Tibial nerve (tissue), 4 donors: ENCODE data around the gene CAMKK1. TPM values are rescaled to one million over a fixed set of nuclear protein-coding genes. Genes with fewer than 3 reads are reported as not detected.

Experiments used
- DNase-seq, 2 donors: peaks; one replicate each; pipeline ENCODE4 v3.0.0-alpha.2; 2019; ENCODE audit warnings: low spot score in 2 of 2
- H3K27ac ChIP-seq, 4 donors: fragments of 200-600 bp; sonication (generic) in 3 of 4; one replicate each; pipeline ENCODE4 v1.5.1; 2017 to 2019; ENCODE audit warnings: mild to moderate bottlenecking in 1 of 4
- H3K27me3 ChIP-seq, 2 donors: fragments of 200-600 bp; sonication (generic) in 1 of 2; one replicate each; pipeline versions ENCODE4 v1.5.1 to v1.6.0; 2017 to 2019
- H3K36me3 ChIP-seq, 3 donors: fragments of 200-600 bp; sonication (generic); one replicate each; pipeline ENCODE4 v1.5.1; 2018 to 2019
- H3K4me1 ChIP-seq, 4 donors: fragments of 200-600 bp; sonication (generic) in 3 of 4; one replicate each; pipeline ENCODE4 v1.5.1; 2017 to 2019
- H3K4me3 ChIP-seq, 4 donors: fragments of 200-600 bp; sonication (generic) in 3 of 4; one replicate each; pipeline ENCODE4 v1.5.1; 2017 to 2019; ENCODE audit warnings: mild to moderate bottlenecking in 1 of 4, moderate library complexity in 1 of 4
- H3K9me3 ChIP-seq, 4 donors: fragments of 200-600 bp; sonication (generic) in 3 of 4; one replicate each; pipeline ENCODE4 v1.5.1; 2017 to 2019
- CTCF ChIP-seq, 5 experiments: fragments of 200-600 bp in 3 of 5; fragments of 450-650 bp in 2 of 5; sonication (generic) in 3 of 5; IDR thresholded peaks; one replicate each; pipeline ENCODE4 v1.5.1; 2016 to 2019; ENCODE audit warnings: antibody characterized with exemption in 5 of 5, mild to moderate bottlenecking in 3 of 5, moderate library complexity in 2 of 5
- EP300 ChIP-seq, 2 donors: sonication (generic); formaldehyde crosslinking; IDR thresholded peaks; one replicate each; pipeline ENCODE4 v1.6.1; 2017; ENCODE audit warnings: antibody characterized with exemption in 2 of 2, mild to moderate bottlenecking in 1 of 2
- POLR2A ChIP-seq, 2 donors: fragments of 450-650 bp; IDR thresholded peaks; one replicate each; pipeline ENCODE4 v1.6.1; 2017; ENCODE audit warnings: antibody characterized with exemption in 2 of 2, mild to moderate bottlenecking in 2 of 2, moderate library complexity in 2 of 2
- WGBS, 2 donors: methylation state at CpG; one replicate each; pipeline ENCODE4 v1.1.5; 2018; 5-methylcytosine and 5-hydroxymethylcytosine counted together
- total RNA-seq, 4 donors: library from RNA; depleted of rRNA; stranded (reverse); fragments of >200 nt; gene quantifications; one replicate each; pipeline ENCODE4 v1.1.0, GENCODE V29; 2016

The CAMKK1 gene
- 10 to 100 TPM in 1 of 4 donors, 1 to 10 TPM in 3; 4.4 to 15.3 (median 7.3) TPM for total RNA-seq

GRCh38 chr17:3893003-3893719, at the start of gene CAMKK1:
TSS of gene CAMKK1 (minus strand) at chr17:3893053. CDS start at chr17:3885687, 7,366 bp downstream.
- H3K36me3 ChIP-seq, result no peaks in the 10 kb centered on the region
- DNase-seq, result peak; percentile 61 to 70
- TF ChIP-seq CTCF (IDR thresholded peaks at IDR 0.05) (peak in 2 of 5 experiments; percentile 25 to 26), EP300 (IDR thresholded peaks at IDR 0.05) (no peak), POLR2A (IDR thresholded peaks at IDR 0.05) (no peak)
- H3K4me3 ChIP-seq, result peak within 1 kb of the TSS; percentile 63 to 75 (median 64)
- no peaks in the 10 kb centered on the region for H3K9me3 ChIP-seq
- peaks cover 0 to 67% (median 33%) of the 10 kb centered on the region in 4 donors for H3K4me1 ChIP-seq
- 11 to 12% methylated on average over 9 to 32 of the region's 75 CpGs for WGBS, 2 donors
- H3K27me3 ChIP-seq, result no peaks in the 10 kb centered on the region
- peak within 1 kb of the TSS; percentile 59 to 80 (median 77) for H3K27ac ChIP-seq

- H3K36me3 ChIP-seq, result peaks cover 0 to 25% (median 0%) of the 10 kb centered on the region in 3 donors
- 91% methylated on average over 43 to 45 of the region's 48 CpGs for WGBS, 2 donors
- TF ChIP-seq POLR2A (IDR thresholded peaks at IDR 0.05), result no peak
- no peak for TF ChIP-seq CTCF (IDR thresholded peaks at IDR 0.05)
- no peak for TF ChIP-seq EP300 (IDR thresholded peaks at IDR 0.05)
Measured at GRCh38 chr17:3940965-3941698, 48.3 kb upstream of the CAMKK1 start.

GRCh38 chr17:3937359-3937758, 44.5 kb upstream of the CAMKK1 start:
- WGBS, 2 donors, result 94 to 95% methylated on average over 17 of the region's 17 CpGs

More at GRCh38 chr17:3940965-3941698, 48.3 kb upstream of the CAMKK1 start:
- H3K9me3 ChIP-seq, result no peaks in the 10 kb centered on the region
- H3K27ac ChIP-seq, result no peak overlapping the region
- peaks cover 0 to 11% (median 2%) of the 10 kb centered on the region in 4 donors for H3K4me1 ChIP-seq
- no peak overlapping the region for H3K4me3 ChIP-seq
- H3K27me3 ChIP-seq, result no peaks in the 10 kb centered on the region
- no peak for DNase-seq

GRCh38 chr17:3935825-3936355, 43.0 kb upstream of the CAMKK1 start:
- H3K36me3 ChIP-seq, result peaks cover 0 to 32% (median 0%) of the 10 kb centered on the region in 3 donors
- H3K4me1 ChIP-seq, result no peaks in the 10 kb centered on the region
- H3K27ac ChIP-seq, result no peak overlapping the region
- H3K27me3 ChIP-seq, result no peaks in the 10 kb centered on the region
- H3K9me3 ChIP-seq, result no peaks in the 10 kb centered on the region
- TF ChIP-seq POLR2A (IDR thresholded peaks at IDR 0.05), result no peak
- no peak overlapping the region for H3K4me3 ChIP-seq
- DNase-seq, result no peak
- 99 to 100% methylated on average over 7 to 8 of the region's 9 CpGs for WGBS, 2 donors

More at GRCh38 chr17:3937359-3937758, 44.5 kb upstream of the CAMKK1 start:
- H3K27me3 ChIP-seq, result no peaks in the 10 kb centered on the region
- no peak overlapping the region for H3K4me3 ChIP-seq
- H3K4me1 ChIP-seq, result no peaks in the 10 kb centered on the region
- no peak for TF ChIP-seq POLR2A (IDR thresholded peaks at IDR 0.05)
- H3K9me3 ChIP-seq, result no peaks in the 10 kb centered on the region
- H3K27ac ChIP-seq, result no peak overlapping the region
- DNase-seq, result no peak
- H3K36me3 ChIP-seq, result peaks cover 0 to 30% (median 0%) of the 10 kb centered on the region in 3 donors

- Histone ChIP-seq H3K27me3 (no peaks in the 10 kb centered on the region), H3K36me3 (peaks cover 0 to 28% (median 0%) of the 10 kb centered on the region in 3 donors), H3K4me1 (no peaks in the 10 kb centered on the region), H3K27ac (no peak overlapping the region), H3K4me3 (no peak overlapping the region), H3K9me3 (no peaks in the 10 kb centered on the region)
- DNase-seq, result peak in 1 of 2 donors; percentile 43
- 21 to 22% methylated on average over 6 to 10 of the region's 10 CpGs for WGBS, 2 donors
- TF ChIP-seq EP300 (IDR thresholded peaks at IDR 0.05), result no peak
- TF ChIP-seq CTCF (IDR thresholded peaks at IDR 0.05), result peak; percentile 23 to 60 (median 35)
Measured at GRCh38 chr17:3935140-3935542, 42.3 kb upstream of the CAMKK1 start.
